ENCODE data around the gene PLCE1.
"Not testable (repeated sequence)": the region's sequence is repeated elsewhere in the genome, so short reads cannot be mapped to it uniquely, and the experiment has no call there.

The PLCE1 gene

GRCh38 chr10:93993782-93994437, at the start of gene PLCE1:
TSS of gene PLCE1 (plus strand) at chr10:93993931. CDS start at chr10:94031047, 37,116 bp downstream.
- peak in 1 of 2 experiments; percentile 51 for DNase-seq

GRCh38 chr10:93945819-93946218, 47.9 kb upstream of the PLCE1 start:
- peak in 1 of 2 experiments; percentile 23 for DNase-seq

- DNase-seq: no peak
Observed at GRCh38 chr10:93947055-93947454, 46.7 kb upstream of the PLCE1 start.

- no peak for DNase-seq
Observed at GRCh38 chr10:93947524-93947923, 46.2 kb upstream of the PLCE1 start.

- no peak for DNase-seq
Observed at GRCh38 chr10:93951905-93952304, 41.8 kb upstream of the PLCE1 start.

- no peak for DNase-seq
Observed at GRCh38 chr10:93954299-93954698, 39.4 kb upstream of the PLCE1 start.

- DNase-seq: no peak
Observed at GRCh38 chr10:93954726-93955363, 38.9 kb upstream of the PLCE1 start.

GRCh38 chr10:93958834-93959233, 34.9 kb upstream of the PLCE1 start:
- DNase-seq: no peak

GRCh38 chr10:93960988-93961387, 32.7 kb upstream of the PLCE1 start:
- DNase-seq: not testable (repeated sequence)

GRCh38 chr10:93962973-93963372, 30.8 kb upstream of the PLCE1 start:
- DNase-seq: no peak

GRCh38 chr10:93963434-93963833, 30.3 kb upstream of the PLCE1 start:
- DNase-seq: no peak

- DNase-seq: no peak
Observed at GRCh38 chr10:93965911-93966310, 27.8 kb upstream of the PLCE1 start.

GRCh38 chr10:93967756-93968155, 26.0 kb upstream of the PLCE1 start:
- no peak for DNase-seq

- peak in 1 of 2 experiments; percentile 21 for DNase-seq
Observed at GRCh38 chr10:93968540-93968945, 25.2 kb upstream of the PLCE1 start.

- not testable (repeated sequence) for DNase-seq
Observed at GRCh38 chr10:93970433-93971010, 23.2 kb upstream of the PLCE1 start.

- DNase-seq: no peak
Observed at GRCh38 chr10:93973748-93974445, 19.8 kb upstream of the PLCE1 start.

GRCh38 chr10:93977442-93977841, 16.3 kb upstream of the PLCE1 start:
- DNase-seq: no peak

GRCh38 chr10:93980486-93980885, 13.2 kb upstream of the PLCE1 start:
- DNase-seq: no peak

GRCh38 chr10:93991114-93991513, 2.6 kb upstream of the PLCE1 start:
- peak; percentile 0 to 38 for DNase-seq

- DNase-seq: peak; percentile 26 to 65
Observed at GRCh38 chr10:93991596-93992284, 2.0 kb upstream of the PLCE1 start.

GRCh38 chr10:93992400-93993030, 1.2 kb upstream of the PLCE1 start:
- DNase-seq: peak; percentile 0 to 44

- DNase-seq: peak in 1 of 2 experiments; percentile 11
Observed at GRCh38 chr10:93993414-93993781, 333 bp upstream of the PLCE1 start.

GRCh38 chr10:93994438-93994801, 689 bp downstream of the PLCE1 start:
- no peak for DNase-seq

All from NCI-H446 (cell line).